ENCODE data around the gene EXOC6. TPM values are rescaled to one million over a fixed set of nuclear protein-coding genes. Genes with fewer than 3 reads are reported as not detected.

Gene EXOC6
- total RNA-seq, 2 experiments from 2014 or later = 8.0 to 9.4 TPM

GRCh38 chr10:93083743-93084539 is 235.6 kb downstream of the EXOC6 start:
- H3K4me1 ChIP-seq (ENCODE audit: insufficient read depth, low read length, poor library complexity, severe bottlenecking) = no peaks in the 10 kb centered on the region
- ChIA-PET POLR2A (no interaction called here), CTCF (ENCODE audit: unreplicated experiment) (no interaction called here)
- intact Hi-C loops (cut with micrococcal nuclease; ENCODE audit: unreplicated experiment) = loop anchor here (5.0 kb wide), 1 partner anchor 268 kb away; no protein-coding TSS in a partner anchor
- no peaks in the 10 kb centered on the region for H3K36me3 ChIP-seq (ENCODE audit: insufficient read depth, low read length)
- no peak overlapping the region for H2AFZ ChIP-seq (ENCODE audit: low read length)
- no peak for DNase-seq (ENCODE audit: low spot score)
- no peaks in the 10 kb centered on the region for H3K79me2 ChIP-seq (ENCODE audit: insufficient read depth, low read depth, low read length)
- no peak overlapping the region for H3K4me2 ChIP-seq (ENCODE audit: low read length)
- no peaks in the 10 kb centered on the region for H3K9me3 ChIP-seq (ENCODE audit: low read length)
- no peaks in the 10 kb centered on the region for H3K9me2 ChIP-seq (ENCODE audit: insufficient read depth, low read length)
- BruUV-seq (replicated peaks) = no TSS peak
- H3K4me3 ChIP-seq (ENCODE audit: low read depth, low read length, poor library complexity, severe bottlenecking) = no peak overlapping the region
- no peaks in the 10 kb centered on the region for H4K20me1 ChIP-seq (ENCODE audit: insufficient read depth, low read length)
- TF ChIP-seq, protein P1, sequence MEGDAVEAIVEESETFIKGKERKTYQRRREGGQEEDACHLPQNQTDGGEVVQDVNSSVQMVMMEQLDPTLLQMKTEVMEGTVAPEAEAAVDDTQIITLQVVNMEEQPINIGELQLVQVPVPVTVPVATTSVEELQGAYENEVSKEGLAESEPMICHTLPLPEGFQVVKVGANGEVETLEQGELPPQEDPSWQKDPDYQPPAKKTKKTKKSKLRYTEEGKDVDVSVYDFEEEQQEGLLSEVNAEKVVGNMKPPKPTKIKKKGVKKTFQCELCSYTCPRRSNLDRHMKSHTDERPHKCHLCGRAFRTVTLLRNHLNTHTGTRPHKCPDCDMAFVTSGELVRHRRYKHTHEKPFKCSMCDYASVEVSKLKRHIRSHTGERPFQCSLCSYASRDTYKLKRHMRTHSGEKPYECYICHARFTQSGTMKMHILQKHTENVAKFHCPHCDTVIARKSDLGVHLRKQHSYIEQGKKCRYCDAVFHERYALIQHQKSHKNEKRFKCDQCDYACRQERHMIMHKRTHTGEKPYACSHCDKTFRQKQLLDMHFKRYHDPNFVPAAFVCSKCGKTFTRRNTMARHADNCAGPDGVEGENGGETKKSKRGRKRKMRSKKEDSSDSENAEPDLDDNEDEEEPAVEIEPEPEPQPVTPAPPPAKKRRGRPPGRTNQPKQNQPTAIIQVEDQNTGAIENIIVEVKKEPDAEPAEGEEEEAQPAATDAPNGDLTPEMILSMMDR (conservative IDR thresholded peaks at IDR 0.05; ENCODE audit: low read length) = no peak
- no peak for TF ChIP-seq EZH2phosphoT487 (IDR thresholded peaks at IDR 0.05; ENCODE audit: borderline replicate concordance, low read depth, low read length)
- H3K27ac ChIP-seq (ENCODE audit: low read depth, low read length, poor library complexity, severe bottlenecking) = no peak overlapping the region

DNA sequence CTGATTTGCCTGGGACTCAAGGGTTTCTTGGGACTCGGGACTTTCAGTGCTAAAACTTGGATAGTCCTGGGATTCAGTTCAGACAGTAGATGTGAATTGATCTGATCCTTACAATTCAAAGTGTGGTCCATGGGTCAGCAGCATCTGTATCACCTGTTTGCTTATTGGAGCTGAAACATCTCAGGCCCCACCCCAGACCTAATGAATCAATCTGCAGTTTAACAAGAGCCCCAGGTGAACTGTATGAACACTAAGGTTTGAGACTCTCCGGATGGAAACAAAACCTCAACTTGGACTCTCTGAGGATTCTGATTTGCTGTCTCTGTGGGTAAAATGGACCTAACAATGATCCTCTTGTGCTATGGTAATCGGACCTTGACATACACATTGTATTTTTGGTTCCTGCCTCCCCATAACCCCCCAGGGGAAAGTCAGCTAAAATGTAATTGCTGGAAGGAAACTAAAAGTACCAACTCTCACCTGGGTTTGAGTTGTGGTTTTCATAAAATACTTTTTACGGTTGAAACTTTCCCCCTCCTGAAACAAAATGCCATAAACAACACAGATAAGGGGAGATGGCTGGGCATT is 237.0 kb downstream of the EXOC6 start:
- no peak overlapping the region for H3K4me3 ChIP-seq (ENCODE audit: low read depth, low read length, poor library complexity, severe bottlenecking)
- ChIA-PET CTCF (ENCODE audit: unreplicated experiment) (no interaction called here), POLR2A (no interaction called here)
- H3K36me3 ChIP-seq (ENCODE audit: insufficient read depth, low read length) = no peaks in the 10 kb centered on the region
- no peaks in the 10 kb centered on the region for H3K4me1 ChIP-seq (ENCODE audit: insufficient read depth, low read length, poor library complexity, severe bottlenecking)
- no peaks in the 10 kb centered on the region for H3K79me2 ChIP-seq (ENCODE audit: insufficient read depth, low read depth, low read length)
- H3K4me2 ChIP-seq (ENCODE audit: low read length) = no peak overlapping the region
- no peak for TF ChIP-seq EZH2phosphoT487 (IDR thresholded peaks at IDR 0.05; ENCODE audit: borderline replicate concordance, low read depth, low read length)
- TF ChIP-seq, protein P1 (conservative IDR thresholded peaks at IDR 0.05; ENCODE audit: low read length) = no peak
- BruUV-seq (replicated peaks) = no TSS peak
- no peaks in the 10 kb centered on the region for H4K20me1 ChIP-seq (ENCODE audit: insufficient read depth, low read length)
- H3K9me3 ChIP-seq (ENCODE audit: low read length) = no peaks in the 10 kb centered on the region
- no peak for DNase-seq (ENCODE audit: low spot score)
- H3K27ac ChIP-seq (ENCODE audit: low read depth, low read length, poor library complexity, severe bottlenecking) = no peak overlapping the region
- intact Hi-C loops (cut with micrococcal nuclease; ENCODE audit: unreplicated experiment) = no loop called here
- no peak overlapping the region for H2AFZ ChIP-seq (ENCODE audit: low read length)
- no peaks in the 10 kb centered on the region for H3K9me2 ChIP-seq (ENCODE audit: insufficient read depth, low read length)

GRCh38 chr10:93086289-93086688 is 238.0 kb downstream of the EXOC6 start:
- Histone ChIP-seq H3K79me2 (ENCODE audit: insufficient read depth, low read depth, low read length) (no peaks in the 10 kb centered on the region), H3K4me1 (ENCODE audit: insufficient read depth, low read length, poor library complexity, severe bottlenecking) (no peaks in the 10 kb centered on the region), H4K20me1 (ENCODE audit: insufficient read depth, low read length) (no peaks in the 10 kb centered on the region), H2AFZ (ENCODE audit: low read length) (no peak overlapping the region), H3K36me3 (ENCODE audit: insufficient read depth, low read length) (no peaks in the 10 kb centered on the region), H3K9me2 (ENCODE audit: insufficient read depth, low read length) (no peaks in the 10 kb centered on the region), H3K4me3 (ENCODE audit: low read depth, low read length, poor library complexity, severe bottlenecking) (no peak overlapping the region), H3K9me3 (ENCODE audit: low read length) (no peaks in the 10 kb centered on the region), H3K4me2 (ENCODE audit: low read length) (no peak overlapping the region), H3K27ac (ENCODE audit: low read depth, low read length, poor library complexity, severe bottlenecking) (no peak overlapping the region)
- DNase-seq (ENCODE audit: low spot score) = no peak
- TF ChIP-seq, protein P1 (conservative IDR thresholded peaks at IDR 0.05; ENCODE audit: low read length) = no peak
- no peak for TF ChIP-seq EZH2phosphoT487 (IDR thresholded peaks at IDR 0.05; ENCODE audit: borderline replicate concordance, low read depth, low read length)
- intact Hi-C loops (cut with micrococcal nuclease; ENCODE audit: unreplicated experiment) = no loop called here
- no TSS peak for BruUV-seq (replicated peaks)
- ChIA-PET CTCF (ENCODE audit: unreplicated experiment) (no interaction called here), POLR2A (no interaction called here)
